GM12878 (cell line): ENCODE measurements around the gene SMG9. TPM values are rescaled to one million over a fixed set of nuclear protein-coding genes. Genes with fewer than 3 reads are reported as not detected.

Experiments used
- BACH1 ChIP-seq: fragments of 450-650 bp; IDR thresholded peaks from 2 replicates; pipeline ENCODE4 v1.6.1; 2017; ENCODE audit warnings: mild to moderate bottlenecking, borderline replicate concordance
- CUX1 ChIP-seq: IDR thresholded peaks from 2 replicates; pipeline ENCODE4 v1.6.1; 2012; ENCODE audit warnings: improper control_type of control experiment, low read depth, low read length; ENCODE audit not compliant: insufficient replicate concordance
- JUNB ChIP-seq: IDR thresholded peaks from 2 replicates; pipeline ENCODE4 v1.6.1; 2016; ENCODE audit warnings: antibody characterized with exemption, mild to moderate bottlenecking
- MEF2B ChIP-seq: fragments of 450-650 bp; IDR thresholded peaks from 2 replicates; pipeline ENCODE4 v1.6.1; 2018; ENCODE audit warnings: mild to moderate bottlenecking, moderate library complexity; ENCODE audit not compliant: partially characterized antibody, poor library complexity, severe bottlenecking
- RUNX3 ChIP-seq: IDR thresholded peaks from 2 replicates; pipeline ENCODE4 v1.6.1; 2012; ENCODE audit warnings: low read length, inconsistent platforms
- TBL1XR1 ChIP-seq: IDR thresholded peaks from 2 replicates; pipeline ENCODE4 v1.6.1; 2012; ENCODE audit warnings: low read depth, low read length, improper control_type of control experiment
- USF2 ChIP-seq: IDR thresholded peaks from 2 replicates; pipeline ENCODE4 v1.6.1; 2011; ENCODE audit warnings: low read depth, low read length, improper control_type of control experiment, borderline replicate concordance
- ZBED1 ChIP-seq: IDR thresholded peaks from 2 replicates; pipeline ENCODE4 v1.6.1; 2016; ENCODE audit warnings: borderline replicate concordance
- polyA plus RNA-seq, 11 experiments: library from polyadenylated mRNA; depleted of rRNA in 4 of 11; unstranded in 6 of 11; stranded (reverse) in 5 of 11; fragments of >200 nt; fragmentation: Nextera tagmentation in 4 of 11; fragmentation: Illumina TruSeq in 1 of 11; extraction: Ambion mirVana in 4 of 11; extraction: Trizol in 1 of 11; gene quantifications; 1 replicate in 1 of 11; 2 replicates in 10 of 11; pipeline versions ENCODE4 v1.2.1 to v1.2.3, GENCODE V29; 2011 to 2016; ENCODE audit warnings: inconsistent platforms in 2 of 11, missing spikeins in 2 of 11, low read depth in 1 of 11
- total RNA-seq, 4 experiments: library from RNA; depleted of rRNA in 3 of 4; stranded (reverse); fragments of >200 nt in 3 of 4; fragmentation: Illumina TruSeq in 1 of 4; extraction: Trizol in 1 of 4; gene quantifications; 2 replicates each; pipeline versions ENCODE4 v1.2.1 to v1.2.3, GENCODE V29; 2013 to 2021
- TF ChIP-seq, protein P1 (sequence below): fragments of 450-650 bp; IDR thresholded peaks from 2 replicates; pipeline ENCODE4 v1.6.1; 2016; ENCODE audit warnings: mild to moderate bottlenecking

Gene SMG9
- total and polyA plus RNA-seq, 10 of the 15 experiments (the other 5 are each of a cell fraction or from before 2014, with no cell fraction given), result 0.69 to 52.2 (median 28.1) TPM

- TF ChIP-seq RUNX3, result no peak
- TF ChIP-seq CUX1, result no peak
- no peak for TF ChIP-seq MEF2B
- TF ChIP-seq, protein P1, sequence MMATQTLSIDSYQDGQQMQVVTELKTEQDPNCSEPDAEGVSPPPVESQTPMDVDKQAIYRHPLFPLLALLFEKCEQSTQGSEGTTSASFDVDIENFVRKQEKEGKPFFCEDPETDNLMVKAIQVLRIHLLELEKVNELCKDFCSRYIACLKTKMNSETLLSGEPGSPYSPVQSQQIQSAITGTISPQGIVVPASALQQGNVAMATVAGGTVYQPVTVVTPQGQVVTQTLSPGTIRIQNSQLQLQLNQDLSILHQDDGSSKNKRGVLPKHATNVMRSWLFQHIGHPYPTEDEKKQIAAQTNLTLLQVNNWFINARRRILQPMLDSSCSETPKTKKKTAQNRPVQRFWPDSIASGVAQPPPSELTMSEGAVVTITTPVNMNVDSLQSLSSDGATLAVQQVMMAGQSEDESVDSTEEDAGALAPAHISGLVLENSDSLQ, result no peak
- no peak for TF ChIP-seq TBL1XR1
- TF ChIP-seq ZBED1, result no peak
- TF ChIP-seq BACH1, result no peak
- no peak for TF ChIP-seq JUNB
- no peak for TF ChIP-seq USF2
These were observed 13.1 kb upstream of the SMG9 start (continued) for GRCh38 chr19:43767818-43768217.
